Bladder microvascular endothelial cell (primary cell): ENCODE data around the gene UBQLNL. TPM values are rescaled to one million over a fixed set of nuclear protein-coding genes. Genes with fewer than 3 reads are reported as not detected.

ENCODE experiments used
- total RNA-seq: library from RNA; depleted of rRNA; stranded (reverse); fragments of >200 nt; gene quantifications from 2 replicates; pipeline ENCODE4 v1.2.3, GENCODE V29; 2014

Gene UBQLNL
- total RNA-seq: not detected in 2 replicates

DNA sequence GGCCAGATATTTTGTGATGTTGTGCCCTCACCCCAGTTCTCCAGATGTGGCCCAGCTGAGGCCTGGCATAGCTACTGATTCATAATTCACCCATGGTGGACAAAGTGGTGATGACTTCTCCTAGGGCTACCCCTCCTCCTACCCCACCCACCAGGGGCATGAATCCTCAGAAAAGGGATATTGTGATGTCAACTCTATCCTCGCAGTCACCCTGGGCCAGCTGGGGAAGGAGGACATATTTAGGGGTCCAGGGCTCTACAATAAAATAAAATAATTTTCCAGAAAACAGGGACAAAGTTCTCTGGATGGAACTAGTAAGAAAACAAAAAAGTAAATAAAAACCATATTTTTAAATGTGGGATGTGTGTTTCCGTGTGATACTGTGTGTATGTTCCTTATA lies at the start of gene UBQLNL:
Gene UBQLNL (minus strand): TSS at position 101 of the 400 bp plus-strand sequence. CDS start 258 bp downstream, outside the sequence.

DNA sequence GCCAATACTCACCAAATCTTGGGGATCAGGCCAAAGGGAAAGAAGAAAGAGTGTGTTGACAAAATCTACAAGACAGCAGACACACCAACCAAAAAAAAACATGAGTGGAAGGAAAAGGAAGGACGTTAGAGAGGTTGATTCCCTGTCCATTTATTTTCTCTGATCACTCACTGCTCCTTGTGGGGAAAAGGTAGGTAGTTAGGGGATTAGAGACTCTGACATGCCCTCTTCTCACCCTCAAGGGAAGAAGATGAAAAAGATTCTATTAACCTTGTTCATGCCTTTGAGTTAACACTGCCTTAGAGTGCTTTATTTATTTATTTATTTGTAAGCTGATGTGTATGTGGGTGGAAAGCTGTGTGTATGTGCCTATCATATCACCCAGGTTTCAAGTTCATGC lies 31.9 kb upstream of the UBQLNL start, which contains the start of gene OR52H1:
Gene OR52H1 (minus strand): TSS at position 101 of the 400 bp plus-strand sequence. CDS start 3,035 bp downstream, outside the sequence.

GRCh38 chr11:5509803-5510202 lies 6.7 kb downstream of the UBQLNL start, which contains the start of gene UBQLN3:
TSS of gene UBQLN3 (minus strand) at chr11:5509957. CDS start at chr11:5509558, 399 bp downstream.

DNA sequence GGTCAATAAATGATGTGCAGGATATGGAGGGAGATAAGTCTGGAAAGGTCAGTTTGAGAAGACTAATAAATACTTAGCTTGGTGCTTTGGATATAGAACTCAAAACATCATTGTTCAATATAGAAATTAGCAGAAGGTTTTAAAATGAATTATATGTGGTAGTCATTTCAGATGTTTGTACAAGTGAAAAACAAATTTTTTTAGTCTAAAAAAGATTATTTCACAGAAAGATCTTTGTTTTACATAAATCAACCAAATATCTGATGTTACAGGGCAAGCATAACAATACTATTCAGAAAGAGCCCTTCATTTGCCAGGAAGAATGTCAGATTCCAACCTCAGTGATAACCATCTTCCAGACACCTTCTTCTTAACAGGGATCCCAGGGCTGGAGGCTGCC lies 28.1 kb downstream of the UBQLNL start, which contains the start of gene OR52D1:
Gene OR52D1 (plus strand): TSS at position 301 of the 400 bp plus-strand sequence. CDS start 22 bp downstream, at position 323.

Other genes starting within 250 kb of the UBQLNL start
- gene HBE1, start 246.8 kb downstream of the UBQLNL start, total RNA-seq: not detected in 2 replicates
- not detected in 2 replicates for gene OR51B4, start 214.8 kb downstream of the UBQLNL start, total RNA-seq
- not detected in 2 replicates for gene OR51B2, start 192.4 kb downstream of the UBQLNL start, total RNA-seq
- not detected in 2 replicates for gene OR51B5, start 173.2 kb downstream of the UBQLNL start, total RNA-seq
- not detected in 2 replicates for gene OR51B6, start 165.2 kb downstream of the UBQLNL start, total RNA-seq
- gene OR51M1, start 132.9 kb downstream of the UBQLNL start, total RNA-seq: not detected in 2 replicates
- not detected in 2 replicates for gene OR51Q1, start 94.6 kb downstream of the UBQLNL start, total RNA-seq
- not detected in 2 replicates for gene OR51I1, start 75.2 kb downstream of the UBQLNL start, total RNA-seq
- not detected in 2 replicates for gene OR51I2, start 67.4 kb downstream of the UBQLNL start, total RNA-seq
- gene OR52D1, start 28.0 kb downstream of the UBQLNL start, total RNA-seq: not detected in 2 replicates
- not detected in 2 replicates for gene UBQLN3, start 6.7 kb downstream of the UBQLNL start, total RNA-seq
- gene OR52H1, start 31.8 kb upstream of the UBQLNL start, total RNA-seq: 0.38 TPM in 1 of 2 replicates, not detected in the other
- not detected in 2 replicates for gene OR52B6, start 64.2 kb upstream of the UBQLNL start, total RNA-seq
- 1.3 and 2.1 TPM in 2 replicates for gene TRIM6, start 79.9 kb upstream of the UBQLNL start, total RNA-seq
- 10.0 and 14.7 TPM in 2 replicates for gene TRIM34, start 108.3 kb upstream of the UBQLNL start, total RNA-seq
- 48.6 and 116 TPM in 2 replicates for gene TRIM5, start 168.4 kb upstream of the UBQLNL start, total RNA-seq
- 96.0 and 226 TPM in 2 replicates for gene TRIM22, start 173.1 kb upstream of the UBQLNL start, total RNA-seq
- not detected in 2 replicates for gene OR56B1, start 219.7 kb upstream of the UBQLNL start, total RNA-seq
- gene OR52N4, start 237.5 kb upstream of the UBQLNL start, total RNA-seq: not detected in 2 replicates